ENCODE results near the gene TMEM120B.
A peak's percentile ranks its signal among the peaks of the same experiment; 100 is the strongest.

TMEM120B gene

DNA sequence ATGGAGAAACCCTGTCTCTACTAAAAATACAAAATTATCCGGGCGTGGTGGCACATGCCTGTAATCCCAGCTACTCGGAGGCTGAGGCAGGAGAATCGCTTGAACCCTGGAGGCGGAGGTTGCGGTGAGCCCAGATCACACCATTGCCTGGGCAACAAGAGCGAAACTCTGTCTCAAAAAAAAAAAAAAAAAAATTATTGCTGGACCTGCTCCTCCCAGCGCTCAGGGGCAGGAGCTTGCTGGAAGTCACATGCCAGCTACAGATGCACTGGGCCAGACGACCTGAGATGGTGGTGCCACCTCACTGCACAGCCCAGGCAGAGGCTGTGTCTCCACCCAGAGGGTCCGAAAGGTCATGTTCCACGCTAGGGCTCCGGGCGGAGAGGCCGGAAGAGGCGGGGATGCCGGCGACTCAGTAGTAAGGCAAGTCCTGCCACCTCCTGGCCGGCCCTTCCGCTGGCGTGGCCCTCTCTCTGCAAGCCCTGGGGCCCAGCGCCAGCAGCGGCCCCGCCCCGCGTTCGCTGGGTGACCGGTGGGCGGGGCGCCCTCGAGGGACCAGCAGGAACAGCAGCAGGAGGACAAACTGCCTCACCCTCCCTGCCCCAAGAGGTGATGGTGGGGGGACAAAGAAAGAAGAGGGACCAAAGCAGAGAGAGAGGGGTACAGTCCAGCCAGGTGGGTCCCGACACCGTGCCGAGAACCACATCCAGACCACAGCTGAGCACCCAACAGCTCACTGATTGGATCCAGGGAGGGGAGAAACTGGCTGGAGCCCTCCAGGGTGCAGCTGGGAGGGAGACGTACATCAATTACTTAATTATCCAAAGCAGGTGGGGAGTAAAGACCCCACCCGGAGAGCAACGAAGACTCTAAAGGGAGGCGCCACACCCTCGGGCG lies 84.6 kb downstream of the TMEM120B start:
- DNase-seq: peak; percentile 99
- in situ Hi-C loops (cut with HindIII; ENCODE audit: low pct_ligation_motif_present, low pct_unique_long_range_greater_than_20kb, low sequenced_read_pairs): no loop called here

DNA sequence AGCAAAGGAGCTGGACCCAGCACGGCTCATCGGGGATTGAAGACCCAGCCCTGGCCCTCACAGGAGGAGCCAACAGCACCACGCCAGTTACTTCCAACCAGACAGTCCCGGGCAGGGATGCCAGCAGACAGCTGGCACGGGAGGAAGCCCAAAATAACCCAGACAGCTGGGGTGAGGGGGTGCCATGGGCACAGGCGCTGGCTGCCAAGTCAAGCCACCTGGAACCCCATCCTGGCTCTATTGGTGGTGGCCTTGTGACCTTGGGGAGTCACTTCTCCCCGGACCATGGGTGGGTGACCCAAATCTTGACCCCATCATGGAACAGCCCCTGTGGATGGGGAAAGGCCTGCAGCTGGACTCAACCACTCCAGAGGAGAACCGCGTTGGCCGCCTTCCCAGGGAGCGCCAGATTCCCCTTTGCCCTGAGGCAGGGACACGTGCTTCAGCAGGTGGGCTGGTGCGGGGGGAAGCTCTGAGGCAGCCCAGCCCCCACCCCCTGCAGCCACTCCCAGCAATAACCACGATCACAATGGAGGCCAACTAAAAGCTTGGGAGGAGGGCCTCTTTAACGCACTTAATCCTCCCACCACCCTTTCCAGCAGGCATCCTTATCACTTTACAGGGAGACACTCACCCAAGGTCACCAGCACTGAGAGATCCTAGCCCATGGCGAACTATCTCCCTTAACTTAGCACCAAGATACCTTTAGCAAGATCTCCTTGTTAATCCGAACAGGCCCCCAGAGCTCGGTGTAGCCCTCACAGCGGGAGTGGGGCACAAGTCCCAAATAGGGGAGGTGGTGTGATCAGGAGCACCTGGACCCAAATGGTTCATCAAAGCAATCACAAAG lies 85.6 kb downstream of the TMEM120B start:
- DNase-seq: peak; percentile 17
- in situ Hi-C loops (cut with HindIII; ENCODE audit: low pct_ligation_motif_present, low pct_unique_long_range_greater_than_20kb, low sequenced_read_pairs): no loop called here

DNA sequence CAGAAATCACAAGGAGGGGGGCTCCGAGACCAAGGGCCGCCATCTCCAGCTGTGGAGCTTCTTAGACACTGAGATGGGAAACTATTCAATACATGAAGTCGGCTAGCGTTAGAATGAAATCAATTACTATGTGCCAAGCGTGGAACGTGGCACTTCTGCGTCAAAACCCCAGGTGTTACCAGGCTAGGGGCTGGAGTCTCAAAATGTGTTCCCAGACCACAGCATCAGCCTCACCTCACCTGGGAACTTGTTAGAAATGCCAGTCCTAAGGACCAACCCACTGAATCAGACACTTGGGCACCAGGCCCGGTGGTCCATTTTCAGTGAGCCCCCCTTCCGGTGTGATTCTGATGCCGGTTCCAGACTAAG lies 86.2 kb downstream of the TMEM120B start:
- no peak for DNase-seq
- in situ Hi-C loops (cut with HindIII; ENCODE audit: low pct_ligation_motif_present, low pct_unique_long_range_greater_than_20kb, low sequenced_read_pairs): no loop called here

DNA sequence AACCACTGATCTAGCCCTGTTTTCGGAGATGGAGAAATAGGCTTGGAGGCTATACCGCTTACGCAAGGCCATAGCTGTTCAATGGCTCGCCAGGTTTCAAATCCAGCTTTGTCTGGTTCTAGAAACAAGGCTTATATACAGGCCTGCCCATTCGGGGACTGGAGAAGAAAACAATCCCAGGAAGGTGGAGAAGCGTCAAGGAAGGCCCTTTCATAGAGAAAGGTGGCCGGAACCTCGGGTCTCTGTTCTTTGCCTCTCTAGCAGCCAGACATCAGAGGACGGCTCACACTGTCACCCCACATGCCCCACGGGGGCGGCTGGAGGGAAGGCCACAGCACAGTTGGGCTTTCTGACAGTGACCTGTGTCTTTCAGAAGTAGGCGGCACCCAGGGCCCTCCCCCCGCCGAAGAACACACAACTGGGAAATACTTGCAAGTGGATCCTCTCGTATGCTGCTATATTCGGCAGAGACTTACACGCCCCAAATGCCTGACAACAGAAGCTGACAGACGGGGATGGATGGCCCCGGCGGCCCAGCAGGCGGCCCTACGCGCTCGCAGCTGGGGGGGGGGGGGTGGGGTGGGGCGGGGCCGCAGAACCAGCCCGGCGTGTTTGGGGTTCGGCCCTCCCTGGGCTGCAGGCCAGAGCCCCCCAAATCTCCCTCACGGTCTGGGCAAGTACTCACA lies 86.7 kb downstream of the TMEM120B start:
- DNase-seq: peak; percentile 83
- in situ Hi-C loops (cut with HindIII; ENCODE audit: low pct_ligation_motif_present, low pct_unique_long_range_greater_than_20kb, low sequenced_read_pairs): no loop called here

DNA sequence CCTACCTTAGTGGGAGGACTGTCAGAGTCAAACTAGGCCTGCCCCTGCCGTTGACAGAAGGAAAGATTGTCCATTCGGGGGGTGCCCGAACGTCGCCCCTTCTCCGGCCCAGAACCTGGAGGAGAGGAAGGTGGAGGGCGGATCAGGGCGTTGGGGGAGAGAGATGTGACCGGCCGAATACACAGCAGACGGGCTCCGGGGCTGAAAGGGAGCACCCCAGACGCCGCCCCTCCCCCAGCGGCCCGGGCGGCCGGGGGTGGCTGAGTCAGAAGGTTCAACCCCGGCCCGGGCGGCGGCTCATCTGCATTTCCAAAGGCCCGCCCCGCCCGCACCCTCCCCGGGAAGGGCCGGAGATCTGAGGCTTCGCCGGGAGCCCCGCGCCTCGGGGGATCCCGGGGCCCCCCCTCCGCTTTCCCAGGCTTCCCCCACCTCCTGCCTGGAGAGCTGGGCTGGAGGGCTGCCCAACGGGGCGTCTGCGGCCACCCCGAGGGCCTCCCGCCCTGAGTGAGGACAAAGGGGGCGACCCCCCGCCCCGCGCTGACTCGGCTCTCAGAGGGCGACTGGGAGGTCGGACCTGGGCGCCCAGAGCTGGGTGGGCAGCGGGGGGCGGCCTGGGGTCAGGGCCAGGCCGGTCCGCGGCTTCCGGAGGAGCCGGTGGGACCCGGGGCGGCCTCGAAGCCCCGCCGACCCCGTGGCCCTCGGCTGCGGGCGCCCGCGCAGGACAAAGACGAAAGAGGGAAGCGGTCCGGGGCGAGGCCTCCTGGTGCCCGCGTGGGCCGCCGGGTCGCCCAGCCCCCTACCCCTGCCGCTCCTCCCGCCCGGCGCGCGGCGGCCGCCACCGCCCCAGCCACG lies 87.5 kb downstream of the TMEM120B start:
- in situ Hi-C loops (cut with HindIII; ENCODE audit: low pct_ligation_motif_present, low pct_unique_long_range_greater_than_20kb, low sequenced_read_pairs): no loop called here
- DNase-seq: peak; percentile 96

DNA sequence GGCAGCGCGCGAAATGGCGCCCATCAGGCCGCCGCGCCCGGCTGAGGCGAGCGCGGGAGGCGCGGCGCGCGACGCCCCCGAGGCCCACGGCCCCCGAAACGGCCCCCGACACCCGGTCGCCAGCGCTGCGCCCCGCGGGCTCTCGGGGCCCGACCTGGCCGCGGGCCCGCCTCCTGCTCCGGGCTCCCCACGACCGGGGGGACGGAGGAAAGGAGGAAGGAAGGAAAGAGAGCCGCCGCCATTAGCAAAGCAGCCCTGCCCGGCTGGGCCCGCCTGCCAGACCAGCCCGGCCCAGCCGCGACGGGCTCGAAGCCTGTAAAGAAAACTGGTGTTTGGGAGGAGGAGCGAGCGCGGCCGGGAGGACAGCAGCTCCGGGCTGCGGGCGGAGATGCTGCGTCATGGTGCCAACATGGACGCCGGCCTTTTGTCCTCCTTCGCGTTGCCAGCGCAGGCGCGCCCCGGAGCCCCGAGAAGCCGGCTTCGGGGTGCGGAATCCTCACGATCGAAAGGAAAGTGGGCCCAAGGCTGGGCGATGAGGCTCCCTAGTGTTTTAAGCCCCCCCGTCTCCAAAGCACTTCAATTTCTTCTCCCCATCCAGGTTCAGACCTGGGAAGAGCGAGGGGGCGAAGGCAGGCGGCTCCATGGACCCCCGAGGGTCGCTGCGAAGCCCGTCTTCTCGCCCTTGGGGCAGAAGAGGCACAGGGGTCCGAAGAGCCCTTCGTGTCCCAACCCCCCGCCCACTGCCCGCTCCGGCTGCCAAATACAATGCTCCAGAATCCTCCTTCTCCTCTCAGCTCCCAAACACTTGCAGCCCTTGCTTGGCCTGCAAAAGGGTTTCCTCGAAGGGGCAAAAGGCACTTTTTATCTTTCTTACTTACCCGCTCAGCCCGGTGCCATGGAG lies 88.4 kb downstream of the TMEM120B start:
- peak; percentile 81 for DNase-seq
- in situ Hi-C loops (cut with HindIII; ENCODE audit: low pct_ligation_motif_present, low pct_unique_long_range_greater_than_20kb, low sequenced_read_pairs): no loop called here

DNA sequence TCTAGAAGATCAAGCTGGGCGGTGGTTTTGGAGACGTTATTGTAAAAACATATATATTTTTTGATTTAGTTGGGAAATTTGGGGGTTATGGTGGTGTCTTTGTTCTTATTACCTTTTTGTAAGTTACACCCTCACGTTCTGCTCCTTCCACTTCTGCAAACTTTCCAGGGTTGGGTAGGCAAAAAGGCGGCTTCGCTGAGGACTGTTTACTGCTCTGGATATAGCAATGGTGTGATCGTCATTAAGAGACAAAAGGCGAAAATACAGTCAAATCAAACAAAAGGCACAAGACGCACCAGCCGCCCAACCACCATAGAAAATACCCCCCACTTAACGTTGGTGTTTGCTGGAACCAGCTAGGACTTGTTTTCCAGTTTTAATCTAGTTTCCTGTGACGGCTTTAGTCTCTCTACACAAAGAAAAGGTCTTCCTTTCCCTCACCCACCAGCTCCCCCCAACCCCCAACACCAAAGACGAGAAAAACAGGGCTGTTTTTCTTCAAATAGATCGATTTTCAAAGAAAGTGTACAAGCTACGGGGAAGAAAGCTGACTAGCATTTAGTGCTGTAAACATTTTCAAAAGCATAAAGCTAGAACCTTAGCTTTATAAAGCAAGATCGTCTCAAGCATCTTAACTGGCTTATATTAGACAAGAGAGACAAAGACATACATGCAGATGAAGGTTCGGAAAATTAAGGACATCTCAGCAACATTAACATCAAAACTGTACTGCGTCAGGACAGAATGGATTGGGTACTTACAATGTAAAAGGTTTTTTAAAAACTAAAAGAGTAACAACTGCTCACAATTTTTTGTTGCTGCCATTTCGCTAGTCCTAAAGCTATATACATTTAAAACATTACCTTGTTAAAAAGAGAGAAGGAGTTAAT lies 89.3 kb downstream of the TMEM120B start:
- no peak for DNase-seq
- in situ Hi-C loops (cut with HindIII; ENCODE audit: low pct_ligation_motif_present, low pct_unique_long_range_greater_than_20kb, low sequenced_read_pairs): no loop called here

DNA sequence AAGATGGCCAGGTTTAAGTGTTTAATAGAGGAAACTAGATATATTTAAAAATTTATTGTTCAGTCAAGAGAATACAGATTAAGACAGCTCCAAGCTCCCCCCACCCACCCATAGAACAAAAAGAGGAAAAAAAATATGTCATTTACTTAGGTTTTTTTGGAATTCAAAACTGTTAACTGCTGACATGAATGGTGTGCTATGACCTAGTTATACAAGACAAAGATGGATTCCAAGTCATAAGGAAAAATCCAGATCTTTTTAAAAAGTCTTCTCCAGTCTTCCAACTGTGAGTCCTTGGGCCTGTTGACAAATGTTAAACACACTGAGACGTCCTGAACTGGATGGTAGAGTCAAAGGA lies 89.9 kb downstream of the TMEM120B start:
- DNase-seq: peak; percentile 28
- in situ Hi-C loops (cut with HindIII; ENCODE audit: low pct_ligation_motif_present, low pct_unique_long_range_greater_than_20kb, low sequenced_read_pairs): no loop called here

DNA sequence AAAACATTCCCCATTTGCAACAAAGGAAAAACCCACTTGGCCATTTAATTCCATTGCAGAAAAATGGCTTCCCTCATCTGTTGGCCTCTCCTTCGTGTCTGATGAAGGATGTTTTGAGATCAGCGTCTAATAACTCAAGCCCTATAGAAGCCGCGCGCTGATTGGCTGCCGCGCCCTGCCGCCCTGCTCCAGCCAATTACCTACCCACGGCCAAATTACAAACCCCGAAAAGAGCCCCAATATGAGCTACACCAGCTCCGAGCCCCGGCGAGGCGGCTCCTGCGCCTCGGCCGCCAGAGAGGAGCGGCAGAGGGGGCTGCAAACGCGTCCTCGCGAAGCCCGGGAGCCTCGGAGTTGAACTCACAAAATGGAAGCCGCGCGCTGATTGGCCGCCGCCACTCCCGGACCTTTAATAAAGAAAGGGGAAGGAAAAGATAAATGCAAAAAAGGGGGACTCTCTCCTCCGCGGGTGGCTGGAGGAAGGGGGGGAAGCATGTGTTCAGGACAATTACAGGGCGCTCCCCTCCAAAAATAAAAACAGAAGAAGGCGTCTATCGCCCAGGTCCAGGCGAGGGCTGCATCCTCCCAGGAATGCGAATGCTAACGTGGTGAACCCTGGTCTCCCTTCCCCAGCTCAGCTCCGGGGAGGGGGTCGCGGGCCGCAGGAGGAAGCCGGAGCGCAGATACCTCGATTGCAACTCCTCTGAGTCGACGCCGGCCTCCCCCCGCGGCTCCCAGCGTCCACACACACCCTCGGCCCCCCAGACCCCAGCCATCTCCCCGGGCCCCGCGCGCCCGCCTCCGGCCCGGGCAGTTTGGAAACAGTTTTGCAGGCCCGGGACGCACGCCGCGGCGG lies 90.5 kb downstream of the TMEM120B start:
- in situ Hi-C loops (cut with HindIII; ENCODE audit: low pct_ligation_motif_present, low pct_unique_long_range_greater_than_20kb, low sequenced_read_pairs): no loop called here

DNA sequence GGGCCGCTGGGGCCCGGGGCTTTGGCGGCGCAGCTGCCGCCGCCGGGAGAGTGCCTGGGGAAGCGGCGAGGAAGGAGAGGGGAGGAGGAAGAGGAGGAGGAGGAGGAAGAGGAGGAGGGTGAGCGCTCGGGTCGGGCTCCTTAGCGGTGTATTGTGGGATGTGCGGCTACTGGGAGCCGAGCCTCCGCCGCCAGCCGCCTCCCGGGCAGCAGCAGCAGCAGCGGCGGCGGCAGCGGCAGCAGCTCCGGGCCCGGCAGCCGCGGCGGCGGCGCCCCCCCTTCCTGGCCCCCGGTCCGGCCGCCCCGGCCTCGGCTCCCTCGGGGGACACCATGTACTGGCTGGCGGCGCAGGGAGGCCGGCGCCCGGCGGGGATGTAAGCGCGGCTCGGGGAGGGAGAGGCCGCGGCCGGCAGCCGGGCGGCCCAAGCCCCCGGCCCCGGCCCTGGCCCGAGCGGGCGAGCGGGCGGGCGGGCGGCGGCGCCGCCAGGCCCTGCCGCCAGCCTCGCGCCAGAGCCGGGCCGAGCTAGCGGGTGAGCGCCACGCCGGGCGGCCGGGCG lies 91.4 kb downstream of the TMEM120B start, which contains the start of gene SETD1B:
SETD1B (plus strand) TSS at position 149 of the 556 bp plus-strand sequence. CDS start 729 bp downstream, outside the sequence.
- in situ Hi-C loops (cut with HindIII; ENCODE audit: low pct_ligation_motif_present, low pct_unique_long_range_greater_than_20kb, low sequenced_read_pairs): no loop called here

More for the DNA sequence above, 90.5 kb downstream of the TMEM120B start:
- DNase-seq: peak; percentile 95

DNA sequence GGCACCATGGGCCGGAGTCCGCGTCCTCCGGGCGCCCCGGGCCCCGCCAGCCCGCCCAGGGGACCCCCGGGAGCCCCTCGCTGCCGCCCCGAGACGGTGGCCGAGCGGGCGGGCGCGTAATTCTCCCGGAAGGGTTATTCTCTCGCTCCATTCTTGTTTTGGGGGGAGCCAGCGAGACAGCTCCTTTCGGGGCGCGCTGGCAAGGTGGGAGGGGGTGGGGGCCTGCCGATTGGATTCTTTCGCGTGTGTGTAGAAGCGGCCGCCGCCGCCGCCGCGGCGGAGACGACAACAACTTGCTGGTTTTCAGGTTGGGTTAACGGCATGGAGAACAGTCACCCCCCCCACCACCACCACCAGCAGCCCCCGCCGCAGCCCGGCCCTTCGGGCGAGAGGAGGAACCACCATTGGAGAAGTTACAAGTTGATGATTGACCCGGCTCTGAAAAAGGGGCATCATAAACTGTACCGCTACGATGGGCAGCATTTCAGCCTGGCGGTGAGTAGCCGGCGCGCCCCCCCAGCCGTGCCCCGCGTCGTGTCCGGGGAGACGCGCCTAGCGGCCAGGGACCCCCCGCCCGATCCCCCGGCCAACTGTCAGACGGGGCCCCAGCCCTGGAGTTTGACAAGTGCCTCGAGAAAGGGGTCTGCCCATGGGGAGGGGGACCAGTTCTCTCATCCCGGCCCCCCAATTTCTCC lies 92.0 kb downstream of the TMEM120B start:
- in situ Hi-C loops (cut with HindIII; ENCODE audit: low pct_ligation_motif_present, low pct_unique_long_range_greater_than_20kb, low sequenced_read_pairs): no loop called here
- peak; percentile 78 for DNase-seq

More for the DNA sequence above, 91.4 kb downstream of the TMEM120B start, which contains the start of gene SETD1B:
- DNase-seq: peak; percentile 62

DNA sequence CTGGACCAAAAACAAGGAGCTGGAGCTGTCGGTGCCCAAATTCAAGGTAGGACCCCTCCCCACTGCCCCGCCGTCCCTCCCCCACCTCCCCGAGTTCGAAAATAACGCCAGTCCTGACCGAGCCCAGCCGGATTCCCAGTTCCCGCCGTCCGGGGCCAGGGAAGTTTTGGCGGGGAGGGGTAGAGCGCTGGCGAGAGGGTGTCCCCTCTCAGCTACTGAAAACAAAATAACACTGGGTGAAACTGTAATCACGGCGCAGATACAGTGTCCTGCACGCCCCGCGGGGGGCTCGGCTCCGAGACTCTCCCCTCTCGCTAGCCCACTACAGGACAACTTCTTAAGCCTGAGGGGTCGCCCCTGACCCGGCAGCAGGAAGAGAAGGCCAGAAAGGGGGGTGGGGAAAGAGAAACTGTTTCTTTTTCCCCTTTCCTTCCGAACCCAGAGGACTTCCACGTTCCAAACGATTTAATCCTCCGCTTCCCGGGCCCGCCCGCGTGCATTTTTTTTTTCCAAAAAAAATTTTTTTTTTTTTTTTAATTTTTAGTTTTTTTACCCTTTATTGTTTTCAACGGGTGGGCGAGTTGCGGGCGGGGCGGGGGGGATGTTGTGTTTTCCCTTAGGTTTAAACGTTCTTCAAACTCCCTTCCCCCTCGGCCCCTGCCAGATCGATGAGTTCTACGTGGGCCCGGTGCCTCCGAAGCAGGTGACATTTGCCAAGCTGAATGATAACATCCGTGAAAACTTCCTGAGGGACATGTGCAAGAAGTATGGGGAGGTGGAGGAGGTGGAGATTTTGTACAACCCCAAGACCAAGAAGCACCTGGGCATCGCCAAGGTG lies 92.8 kb downstream of the TMEM120B start:
- no peak for DNase-seq
- in situ Hi-C loops (cut with HindIII; ENCODE audit: low pct_ligation_motif_present, low pct_unique_long_range_greater_than_20kb, low sequenced_read_pairs): no loop called here

DNA sequence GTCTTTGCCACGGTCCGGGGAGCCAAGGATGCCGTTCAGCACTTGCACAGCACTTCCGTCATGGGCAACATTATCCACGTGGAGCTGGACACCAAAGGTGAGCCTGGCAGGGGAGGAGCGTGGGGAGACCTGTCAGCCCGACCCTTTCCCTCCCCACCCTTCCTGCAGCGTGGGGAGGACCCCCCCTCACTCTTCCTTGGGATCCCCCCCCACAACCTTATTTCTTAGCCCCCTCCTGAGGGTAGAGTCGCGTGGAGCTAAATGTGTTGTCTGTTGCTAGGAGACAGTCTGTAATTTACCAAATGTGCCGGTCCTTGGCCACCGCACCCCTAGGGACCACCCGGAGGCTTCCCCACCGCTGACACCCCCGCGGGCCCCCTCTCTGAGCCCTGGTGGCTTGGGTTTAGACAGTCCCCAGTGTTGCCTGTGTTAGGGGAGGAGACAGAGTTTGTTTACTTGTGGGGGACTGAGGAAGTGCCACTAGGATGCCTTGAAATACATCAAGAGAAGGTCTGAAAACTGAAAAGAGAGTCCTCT lies 93.5 kb downstream of the TMEM120B start:
- no peak for DNase-seq
- in situ Hi-C loops (cut with HindIII; ENCODE audit: low pct_ligation_motif_present, low pct_unique_long_range_greater_than_20kb, low sequenced_read_pairs): no loop called here

Data from ACHN (cell line).